ENCODE data around the gene BLTP3B. TPM values are rescaled to one million over a fixed set of nuclear protein-coding genes. Genes with fewer than 3 reads are reported as not detected.

BLTP3B gene
- total and polyA plus RNA-seq, 2 of the 13 experiments (the other 11 are each of a cell fraction or from before 2014, with no cell fraction given), result 15.6 to 24.4 TPM

DNA sequence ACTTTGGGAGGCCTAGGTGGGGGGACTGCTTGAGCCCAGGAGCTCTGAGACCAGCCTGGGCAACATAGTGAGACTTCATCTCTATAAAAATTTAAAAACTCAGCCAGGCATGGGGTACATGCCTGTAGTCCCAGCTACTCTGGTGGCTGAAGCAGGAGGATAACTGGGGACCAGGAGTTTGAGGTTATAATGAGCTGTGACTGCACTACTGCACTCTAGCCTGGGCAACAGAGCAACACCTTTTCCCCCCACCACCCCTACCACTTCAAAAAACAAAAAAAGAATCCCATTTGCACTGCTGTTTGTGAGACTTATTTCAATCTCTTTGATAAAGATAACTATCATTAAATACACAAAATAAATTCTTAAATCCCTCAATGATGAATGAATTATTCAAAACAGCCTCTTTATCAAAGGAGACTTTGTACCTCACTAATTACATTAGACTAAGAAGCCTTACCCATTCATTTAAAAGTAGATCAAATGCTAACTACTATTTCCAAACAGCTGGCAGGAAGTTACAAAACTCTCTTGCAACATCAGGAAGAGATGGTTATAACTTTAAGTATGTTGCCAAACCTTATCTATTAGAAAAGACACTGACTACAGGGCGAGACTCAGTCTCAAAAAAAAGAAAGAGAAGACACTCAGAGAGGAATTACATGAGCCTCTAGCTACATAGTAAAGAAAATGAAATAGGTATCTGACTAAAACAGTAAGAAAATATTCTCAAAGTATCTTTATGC lies 14.7 kb downstream of the BLTP3B start (continued):
- TF ChIP-seq, protein P1, sequence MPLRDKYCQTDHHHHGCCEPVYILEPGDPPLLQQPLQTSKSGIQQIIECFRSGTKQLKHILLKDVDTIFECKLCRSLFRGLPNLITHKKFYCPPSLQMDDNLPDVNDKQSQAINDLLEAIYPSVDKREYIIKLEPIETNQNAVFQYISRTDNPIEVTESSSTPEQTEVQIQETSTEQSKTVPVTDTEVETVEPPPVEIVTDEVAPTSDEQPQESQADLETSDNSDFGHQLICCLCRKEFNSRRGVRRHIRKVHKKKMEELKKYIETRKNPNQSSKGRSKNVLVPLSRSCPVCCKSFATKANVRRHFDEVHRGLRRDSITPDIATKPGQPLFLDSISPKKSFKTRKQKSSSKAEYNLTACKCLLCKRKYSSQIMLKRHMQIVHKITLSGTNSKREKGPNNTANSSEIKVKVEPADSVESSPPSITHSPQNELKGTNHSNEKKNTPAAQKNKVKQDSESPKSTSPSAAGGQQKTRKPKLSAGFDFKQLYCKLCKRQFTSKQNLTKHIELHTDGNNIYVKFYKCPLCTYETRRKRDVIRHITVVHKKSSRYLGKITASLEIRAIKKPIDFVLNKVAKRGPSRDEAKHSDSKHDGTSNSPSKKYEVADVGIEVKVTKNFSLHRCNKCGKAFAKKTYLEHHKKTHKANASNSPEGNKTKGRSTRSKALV (CRISPR knock-in tag; IDR thresholded peaks at IDR 0.05), result peak; percentile 41; the same call in 1 of the 2 replicates
- TF ChIP-seq, protein P2, sequence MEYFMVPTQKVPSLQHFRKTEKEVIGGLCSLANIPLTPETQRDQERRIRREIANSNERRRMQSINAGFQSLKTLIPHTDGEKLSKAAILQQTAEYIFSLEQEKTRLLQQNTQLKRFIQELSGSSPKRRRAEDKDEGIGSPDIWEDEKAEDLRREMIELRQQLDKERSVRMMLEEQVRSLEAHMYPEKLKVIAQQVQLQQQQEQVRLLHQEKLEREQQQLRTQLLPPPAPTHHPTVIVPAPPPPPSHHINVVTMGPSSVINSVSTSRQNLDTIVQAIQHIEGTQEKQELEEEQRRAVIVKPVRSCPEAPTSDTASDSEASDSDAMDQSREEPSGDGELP (IDR thresholded peaks at IDR 0.05; ENCODE audit: borderline replicate concordance, low read depth), result peak; percentile 90
- TF ChIP-seq ZEB1 (IDR thresholded peaks at IDR 0.05; ENCODE audit: insufficient replicate concordance, low read depth) (no peak), ISL2 (CRISPR knock-in tag; IDR thresholded peaks at IDR 0.05) (peak; percentile 44; the same call in 1 of the 2 replicates), HDAC1 (CRISPR knock-in tag; IDR thresholded peaks at IDR 0.05) (0 out of 2 replicates have a peak, but pooled peaks have one; percentile 17), HMG20A (CRISPR knock-in tag; IDR thresholded peaks at IDR 0.05; ENCODE audit: borderline replicate concordance) (no peak; the same call in 1 of the 2 replicates), CEBPB (IDR thresholded peaks at IDR 0.05; ENCODE audit: borderline replicate concordance, low read depth, low read length) (peak; percentile 88), NCOR1 (IDR thresholded peaks at IDR 0.05; ENCODE audit: borderline replicate concordance, low read length) (peak; percentile 46; the same call in 1 of the 2 replicates), RORA (CRISPR knock-in tag; IDR thresholded peaks at IDR 0.05) (no peak), KLF9 (CRISPR knock-in tag; IDR thresholded peaks at IDR 0.05; ENCODE audit: low read depth) (no peak), DMAP1 (CRISPR knock-in tag; IDR thresholded peaks at IDR 0.05) (no peak), JUND (CRISPR knock-in tag; IDR thresholded peaks at IDR 0.05) (no peak), SOX6 (IDR thresholded peaks at IDR 0.05) (no peak), SOX6 (CRISPR knock-in tag; IDR thresholded peaks at IDR 0.05) (peak; percentile 11; the same call in 1 of the 2 replicates)
- TF ChIP-seq, protein P3, sequence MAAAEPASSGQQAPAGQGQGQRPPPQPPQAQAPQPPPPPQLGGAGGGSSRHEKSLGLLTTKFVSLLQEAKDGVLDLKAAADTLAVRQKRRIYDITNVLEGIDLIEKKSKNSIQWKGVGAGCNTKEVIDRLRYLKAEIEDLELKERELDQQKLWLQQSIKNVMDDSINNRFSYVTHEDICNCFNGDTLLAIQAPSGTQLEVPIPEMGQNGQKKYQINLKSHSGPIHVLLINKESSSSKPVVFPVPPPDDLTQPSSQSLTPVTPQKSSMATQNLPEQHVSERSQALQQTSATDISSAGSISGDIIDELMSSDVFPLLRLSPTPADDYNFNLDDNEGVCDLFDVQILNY (CRISPR knock-in tag; conservative IDR thresholded peaks at IDR 0.05), result no peak
- TF ChIP-seq, protein P4, sequence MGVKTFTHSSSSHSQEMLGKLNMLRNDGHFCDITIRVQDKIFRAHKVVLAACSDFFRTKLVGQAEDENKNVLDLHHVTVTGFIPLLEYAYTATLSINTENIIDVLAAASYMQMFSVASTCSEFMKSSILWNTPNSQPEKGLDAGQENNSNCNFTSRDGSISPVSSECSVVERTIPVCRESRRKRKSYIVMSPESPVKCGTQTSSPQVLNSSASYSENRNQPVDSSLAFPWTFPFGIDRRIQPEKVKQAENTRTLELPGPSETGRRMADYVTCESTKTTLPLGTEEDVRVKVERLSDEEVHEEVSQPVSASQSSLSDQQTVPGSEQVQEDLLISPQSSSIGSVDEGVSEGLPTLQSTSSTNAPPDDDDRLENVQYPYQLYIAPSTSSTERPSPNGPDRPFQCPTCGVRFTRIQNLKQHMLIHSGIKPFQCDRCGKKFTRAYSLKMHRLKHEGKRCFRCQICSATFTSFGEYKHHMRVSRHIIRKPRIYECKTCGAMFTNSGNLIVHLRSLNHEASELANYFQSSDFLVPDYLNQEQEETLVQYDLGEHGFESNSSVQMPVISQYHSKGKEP (CRISPR knock-in tag; IDR thresholded peaks at IDR 0.05), result no peak
- TF ChIP-seq, protein P5, sequence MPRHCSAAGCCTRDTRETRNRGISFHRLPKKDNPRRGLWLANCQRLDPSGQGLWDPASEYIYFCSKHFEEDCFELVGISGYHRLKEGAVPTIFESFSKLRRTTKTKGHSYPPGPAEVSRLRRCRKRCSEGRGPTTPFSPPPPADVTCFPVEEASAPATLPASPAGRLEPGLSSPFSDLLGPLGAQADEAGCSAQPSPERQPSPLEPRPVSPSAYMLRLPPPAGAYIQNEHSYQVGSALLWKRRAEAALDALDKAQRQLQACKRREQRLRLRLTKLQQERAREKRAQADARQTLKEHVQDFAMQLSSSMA (CRISPR knock-in tag; IDR thresholded peaks at IDR 0.05), result no peak
- TF ChIP-seq, protein P6, sequence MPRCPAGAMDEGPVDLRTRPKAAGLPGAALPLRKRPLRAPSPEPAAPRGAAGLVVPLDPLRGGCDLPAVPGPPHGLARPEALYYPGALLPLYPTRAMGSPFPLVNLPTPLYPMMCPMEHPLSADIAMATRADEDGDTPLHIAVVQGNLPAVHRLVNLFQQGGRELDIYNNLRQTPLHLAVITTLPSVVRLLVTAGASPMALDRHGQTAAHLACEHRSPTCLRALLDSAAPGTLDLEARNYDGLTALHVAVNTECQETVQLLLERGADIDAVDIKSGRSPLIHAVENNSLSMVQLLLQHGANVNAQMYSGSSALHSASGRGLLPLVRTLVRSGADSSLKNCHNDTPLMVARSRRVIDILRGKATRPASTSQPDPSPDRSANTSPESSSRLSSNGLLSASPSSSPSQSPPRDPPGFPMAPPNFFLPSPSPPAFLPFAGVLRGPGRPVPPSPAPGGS (CRISPR knock-in tag; IDR thresholded peaks at IDR 0.05), result no peak

Measured in HepG2 (cell line).